ENCODE measurements around the gene DTX3. TPM values are rescaled to one million over a fixed set of nuclear protein-coding genes. Genes with fewer than 3 reads are reported as not detected.
A peak's percentile ranks its signal among the peaks of the same experiment; 100 is the strongest.

DTX3 gene
- total RNA-seq, 1 donor from 2014 or later = 22.1 TPM

GRCh38 chr12:57620245-57620935 lies 15.8 kb downstream of the DTX3 start:
- H3K4me3 ChIP-seq = peak overlapping the region in 1 of 2 donors; percentile 58
- no peaks in the 10 kb centered on the region for H3K9me3 ChIP-seq
- peaks cover 21% of the 10 kb centered on the region for H3K4me1 ChIP-seq
- H3K27ac ChIP-seq = no peak overlapping the region
- TF ChIP-seq POLR2AphosphoS5 (IDR thresholded peaks at IDR 0.05; ENCODE audit: insufficient read depth in 1 of 2, low read depth in 1 of 2) (no peak), POLR2A (IDR thresholded peaks at IDR 0.05) (no peak), CTCF (IDR thresholded peaks at IDR 0.05) (no peak)
- no peak for DNase-seq (ENCODE audit: extremely low spot score in 2 of 2)
- intact Hi-C loops (cut with DNase I) = loop anchor here (1.0 kb wide), 1 partner anchor 37 kb away; no protein-coding TSS in a partner anchor
- H3K27me3 ChIP-seq = no peaks in the 10 kb centered on the region
- peaks cover 0 to 9% of the 10 kb centered on the region in 2 donors for H3K36me3 ChIP-seq

GRCh38 chr12:57620936-57621496 lies 16.4 kb downstream of the DTX3 start:
- no peaks in the 10 kb centered on the region for H3K27me3 ChIP-seq
- no peaks in the 10 kb centered on the region for H3K9me3 ChIP-seq
- peaks cover 0 to 3% of the 10 kb centered on the region in 2 donors for H3K36me3 ChIP-seq
- DNase-seq (ENCODE audit: extremely low spot score in 2 of 2) = no peak
- peak overlapping the region; percentile 40 to 58 for H3K4me3 ChIP-seq
- TF ChIP-seq POLR2AphosphoS5 (IDR thresholded peaks at IDR 0.05; ENCODE audit: insufficient read depth in 1 of 2, low read depth in 1 of 2) (no peak), CTCF (IDR thresholded peaks at IDR 0.05) (no peak), POLR2A (IDR thresholded peaks at IDR 0.05) (no peak)
- peaks cover 21% of the 10 kb centered on the region for H3K4me1 ChIP-seq
- intact Hi-C loops (cut with DNase I) = loop anchor here (1.0 kb wide), 1 partner anchor 38 kb away; no protein-coding TSS in a partner anchor
- H3K27ac ChIP-seq = no peak overlapping the region

- no peak for DNase-seq (ENCODE audit: extremely low spot score in 2 of 2)
- peak overlapping the region; percentile 40 to 58 for H3K4me3 ChIP-seq
- TF ChIP-seq POLR2AphosphoS5 (IDR thresholded peaks at IDR 0.05; ENCODE audit: insufficient read depth in 1 of 2, low read depth in 1 of 2) = peak in 1 of 2 donors; percentile 35
- no peak for TF ChIP-seq POLR2A (IDR thresholded peaks at IDR 0.05)
- TF ChIP-seq CTCF (IDR thresholded peaks at IDR 0.05) = peak; percentile 72 to 94 (median 88)
- peaks cover 21% of the 10 kb centered on the region for H3K4me1 ChIP-seq
- H3K36me3 ChIP-seq = no peaks in the 10 kb centered on the region
- H3K27ac ChIP-seq = no peak overlapping the region
- no peaks in the 10 kb centered on the region for H3K27me3 ChIP-seq
- intact Hi-C loops (cut with DNase I) = no loop called here
- H3K9me3 ChIP-seq = no peaks in the 10 kb centered on the region
Measured at GRCh38 chr12:57621497-57622292, 17.1 kb downstream of the DTX3 start.

GRCh38 chr12:57622293-57623245 lies 17.9 kb downstream of the DTX3 start:
- H3K27me3 ChIP-seq = no peaks in the 10 kb centered on the region
- intact Hi-C loops (cut with DNase I) = no loop called here
- DNase-seq (ENCODE audit: extremely low spot score in 2 of 2) = no peak

More at GRCh38 chr12:57622293-57623245, 17.9 kb downstream of the DTX3 start:
- Histone ChIP-seq H3K27ac (no peak overlapping the region), H3K4me3 (no peak overlapping the region), H3K36me3 (no peaks in the 10 kb centered on the region), H3K9me3 (no peaks in the 10 kb centered on the region), H3K4me1 (peaks cover 21% of the 10 kb centered on the region)
- TF ChIP-seq CTCF (IDR thresholded peaks at IDR 0.05) (no peak), POLR2AphosphoS5 (IDR thresholded peaks at IDR 0.05; ENCODE audit: insufficient read depth in 1 of 2, low read depth in 1 of 2) (no peak), POLR2A (IDR thresholded peaks at IDR 0.05) (no peak)

Data from vagina (tissue), 2 donors.